ENCODE results near the gene OBP2A. TPM values are rescaled to one million over a fixed set of nuclear protein-coding genes. Genes with fewer than 3 reads are reported as not detected.
"Not testable (repeated sequence)": the region's sequence is repeated elsewhere in the genome, so short reads cannot be mapped to it uniquely, and the experiment has no call there.

Gene OBP2A, protein sequence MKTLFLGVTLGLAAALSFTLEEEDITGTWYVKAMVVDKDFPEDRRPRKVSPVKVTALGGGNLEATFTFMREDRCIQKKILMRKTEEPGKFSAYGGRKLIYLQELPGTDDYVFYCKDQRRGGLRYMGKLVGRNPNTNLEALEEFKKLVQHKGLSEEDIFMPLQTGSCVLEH
- total RNA-seq (not detected), polyA plus RNA-seq (not detected)
- long read RNA-seq, donor 1 = 0 reads
- long read RNA-seq, donor 2 = 0 reads
- long read RNA-seq, donor 3 = 0 reads
- long read RNA-seq, donor 4 = 0 reads
- long read RNA-seq, donor 5 = 0 reads
- long read RNA-seq, donor 6 = 0 reads
- long read RNA-seq, donor 7 = 0 reads
- long read RNA-seq, donor 8 = 0 reads
- long read RNA-seq, donor 9 = 0 reads
- long read RNA-seq, donor 10 = 0 reads

- intact Hi-C loops (cut with DNase I) = loop anchor here in 1 of 2 donors (10.0 kb wide), 1 partner anchor 1901 kb away; no protein-coding TSS in a partner anchor
- H3K9me3 ChIP-seq (replicated peaks in 1 of 3); H3K4me1 ChIP-seq (replicated peaks in 1 of 2); H3K4me3 ChIP-seq; H3K27me3 ChIP-seq; H3K36me3 ChIP-seq (replicated peaks in 1 of 2); H3K27ac ChIP-seq; DNase-seq: not testable (repeated sequence)
- WGBS, 4 donors = 77 to 89% (median 78%) methylated on average over 5 to 13 of the region's 19 CpGs; no CpG with 5 or more reads in 1 of the 4 donors
Measured at GRCh38 chr9:135545646-135546176, at the start of gene OBP2A. Gene OBP2A, plus strand, starts transcription at chr9:135546126. Its CDS starts 55 bp downstream, at chr9:135546181.

DNA sequence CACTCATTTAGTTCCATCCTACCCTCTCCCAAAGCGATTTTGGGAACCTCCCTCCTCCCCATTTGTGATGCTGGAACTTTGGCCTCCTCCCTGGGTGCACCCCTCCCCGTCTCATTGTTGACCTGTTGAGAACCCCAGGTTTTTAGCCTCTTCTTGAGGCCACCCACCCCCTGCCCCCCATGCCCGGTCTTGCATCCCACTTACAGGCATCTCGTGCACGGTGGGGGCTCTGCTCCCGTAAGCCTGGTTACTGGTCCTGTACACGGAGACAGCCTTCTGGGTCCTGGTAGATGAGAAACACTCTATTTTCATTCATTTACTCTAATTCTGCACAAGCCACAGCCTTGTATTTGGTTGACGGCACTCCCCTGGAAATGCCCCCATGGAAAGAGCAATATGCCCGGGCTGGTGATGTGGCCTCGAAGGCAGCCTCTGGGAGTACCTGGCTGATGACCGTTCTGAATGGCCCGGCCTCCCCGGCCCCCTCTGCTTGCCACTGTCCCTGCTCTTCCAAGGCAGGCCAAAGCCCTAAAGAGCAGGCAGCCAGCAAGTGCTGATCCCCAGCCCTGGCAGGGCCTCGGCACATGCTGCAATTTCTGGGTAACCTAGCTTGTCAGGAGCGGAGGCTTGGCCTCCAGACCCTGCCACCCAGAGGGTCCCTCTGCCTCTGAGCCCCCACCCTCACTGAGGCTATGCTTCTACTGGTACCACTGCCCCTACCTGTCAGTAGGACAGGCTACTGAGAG is 47.4 kb upstream of the OBP2A start:
- Histone ChIP-seq H3K27ac (no peak overlapping the region), H3K36me3 (replicated peaks in 1 of 2) (peaks cover 0 to 17% of the 10 kb centered on the region in 2 donors), H3K4me1 (replicated peaks in 1 of 2) (peaks cover 18% of the 10 kb centered on the region in 2 donors), H3K27me3 (no peaks in the 10 kb centered on the region), H3K9me3 (replicated peaks in 1 of 3) (no peaks in the 10 kb centered on the region), H3K4me3 (no peak overlapping the region)
- intact Hi-C loops (cut with DNase I) = no loop called here
- DNase-seq = peak in 2 of 7 donors; percentile 8 to 15
- TF ChIP-seq, protein P1, sequence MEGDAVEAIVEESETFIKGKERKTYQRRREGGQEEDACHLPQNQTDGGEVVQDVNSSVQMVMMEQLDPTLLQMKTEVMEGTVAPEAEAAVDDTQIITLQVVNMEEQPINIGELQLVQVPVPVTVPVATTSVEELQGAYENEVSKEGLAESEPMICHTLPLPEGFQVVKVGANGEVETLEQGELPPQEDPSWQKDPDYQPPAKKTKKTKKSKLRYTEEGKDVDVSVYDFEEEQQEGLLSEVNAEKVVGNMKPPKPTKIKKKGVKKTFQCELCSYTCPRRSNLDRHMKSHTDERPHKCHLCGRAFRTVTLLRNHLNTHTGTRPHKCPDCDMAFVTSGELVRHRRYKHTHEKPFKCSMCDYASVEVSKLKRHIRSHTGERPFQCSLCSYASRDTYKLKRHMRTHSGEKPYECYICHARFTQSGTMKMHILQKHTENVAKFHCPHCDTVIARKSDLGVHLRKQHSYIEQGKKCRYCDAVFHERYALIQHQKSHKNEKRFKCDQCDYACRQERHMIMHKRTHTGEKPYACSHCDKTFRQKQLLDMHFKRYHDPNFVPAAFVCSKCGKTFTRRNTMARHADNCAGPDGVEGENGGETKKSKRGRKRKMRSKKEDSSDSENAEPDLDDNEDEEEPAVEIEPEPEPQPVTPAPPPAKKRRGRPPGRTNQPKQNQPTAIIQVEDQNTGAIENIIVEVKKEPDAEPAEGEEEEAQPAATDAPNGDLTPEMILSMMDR (IDR thresholded peaks at IDR 0.05) = no peak
- TF ChIP-seq POLR2A (IDR thresholded peaks at IDR 0.05) = no peak
- WGBS, 4 donors = 80 to 88% (median 86%) methylated on average over 9 to 15 of the region's 15 CpGs

DNA sequence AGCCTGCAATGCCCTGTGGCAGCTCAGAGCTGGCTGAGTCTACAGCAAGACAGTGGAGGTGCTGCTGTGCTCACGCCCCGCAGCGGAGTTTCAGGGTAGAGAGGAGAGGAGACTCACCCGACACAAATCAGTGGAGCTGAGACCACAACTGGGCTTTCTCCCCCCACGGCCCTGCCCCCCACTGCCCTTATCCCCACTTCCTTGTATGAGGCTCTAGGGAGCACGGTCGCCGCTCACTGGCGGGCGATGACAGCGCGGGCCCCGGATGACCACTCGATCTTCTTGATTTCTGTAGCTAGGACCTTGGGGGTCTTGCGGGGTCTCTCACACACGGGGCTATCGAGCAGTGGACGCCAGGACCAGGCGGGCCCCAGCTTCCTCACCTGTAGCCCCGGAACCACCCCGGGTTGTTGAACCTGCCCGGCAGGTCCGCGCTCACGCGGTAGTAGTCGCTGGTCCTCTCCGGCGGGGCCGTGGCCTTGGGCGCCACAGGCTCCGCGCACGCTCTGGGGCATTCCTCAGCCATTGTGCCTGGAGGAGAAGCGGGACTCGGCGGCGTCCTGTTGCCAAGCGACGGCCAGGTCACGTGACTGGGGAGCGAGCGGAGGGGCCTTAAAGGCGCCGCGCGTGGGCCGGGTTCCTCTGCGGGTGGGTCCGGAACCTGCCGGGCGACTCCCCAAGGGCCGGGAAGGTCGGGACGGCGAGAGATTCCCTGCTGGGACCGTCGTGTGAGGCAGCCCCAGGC is 46.4 kb upstream of the OBP2A start:
- DNase-seq = peak; percentile 97 to 99 (median 98)
- intact Hi-C loops (cut with DNase I) = no loop called here
- H3K36me3 ChIP-seq (replicated peaks in 1 of 2) = peaks cover 0 to 26% of the 10 kb centered on the region in 2 donors
- H3K4me1 ChIP-seq (replicated peaks in 1 of 2) = peaks cover 18% of the 10 kb centered on the region in 2 donors
- H3K27ac ChIP-seq = peak overlapping the region in 4 of 5 donors; percentile 54 to 87 (median 72)
- H3K4me3 ChIP-seq = peak overlapping the region in 3 of 4 donors; percentile 87 to 91 (median 89)
- TF ChIP-seq, protein P1 (IDR thresholded peaks at IDR 0.05) = no peak
- TF ChIP-seq POLR2A (IDR thresholded peaks at IDR 0.05) = peak in 1 of 2 donors; percentile 41
- H3K27me3 ChIP-seq = no peaks in the 10 kb centered on the region
- no peaks in the 10 kb centered on the region for H3K9me3 ChIP-seq (replicated peaks in 1 of 3)
- WGBS, 4 donors = 0 to 1% (median 0%) methylated on average over 7 to 58 of the region's 58 CpGs; no CpG with 5 or more reads in 1 of the 4 donors

DNA sequence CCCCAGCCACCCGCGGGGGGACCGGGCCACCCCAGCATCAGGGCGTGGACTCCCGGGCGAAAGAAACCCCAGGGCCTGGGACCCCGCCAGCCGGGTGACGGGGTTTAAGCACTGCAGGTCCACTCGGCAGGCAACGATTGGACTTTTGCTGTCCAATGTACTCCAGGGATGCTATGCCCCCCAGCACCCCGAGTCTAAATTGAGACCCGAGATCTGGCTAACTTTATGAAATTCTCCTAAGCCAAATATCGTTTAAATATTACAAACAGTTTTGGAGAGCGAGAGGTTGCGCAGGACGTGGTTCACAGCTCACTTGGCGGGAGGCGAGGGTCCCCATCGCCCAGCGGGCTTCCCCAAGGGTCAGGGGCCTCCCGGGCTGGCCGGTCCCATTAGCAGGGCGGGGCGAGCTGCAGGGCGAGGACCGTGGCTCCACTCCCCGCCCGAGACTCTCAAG is 45.8 kb upstream of the OBP2A start:
- intact Hi-C loops (cut with DNase I) = no loop called here
- DNase-seq = no peak
- peaks cover 0 to 26% of the 10 kb centered on the region in 2 donors for H3K36me3 ChIP-seq (replicated peaks in 1 of 2)
- H3K9me3 ChIP-seq (replicated peaks in 1 of 3) = no peaks in the 10 kb centered on the region
- peaks cover 18% of the 10 kb centered on the region in 2 donors for H3K4me1 ChIP-seq (replicated peaks in 1 of 2)
- H3K27ac ChIP-seq = peak overlapping the region in 4 of 5 donors; percentile 41 to 87 (median 72)
- peak overlapping the region in 3 of 4 donors; percentile 87 to 91 (median 89) for H3K4me3 ChIP-seq
- TF ChIP-seq, protein P1 (IDR thresholded peaks at IDR 0.05) = no peak
- TF ChIP-seq POLR2A (IDR thresholded peaks at IDR 0.05) = no peak
- 0 to 2% (median 0%) methylated on average over 8 to 29 of the region's 29 CpGs for WGBS, 4 donors
- H3K27me3 ChIP-seq = no peaks in the 10 kb centered on the region

Measured in adrenal gland (tissue), 19 donors.